Neural cell (in vitro differentiated cells): ENCODE data around the gene MRPS5.

Experiments
- EP300 ChIP-seq: fragments of 450-650 bp; conservative IDR thresholded peaks from 2 replicates; pipeline ENCODE4 v1.6.1; 2014; ENCODE audit warnings: antibody characterized with exemption, mild to moderate bottlenecking, moderate library complexity; ENCODE audit not compliant: poor library complexity, severe bottlenecking
- EZH2 ChIP-seq: fragments of 200-600, 300-800 bp; shearing (Covaris generic), sonication (generic); IDR thresholded peaks from 2 replicates; pipeline ENCODE4 v1.6.1; 2014; ENCODE audit warnings: antibody characterized with exemption, low read length, borderline replicate concordance, mild to moderate bottlenecking; ENCODE audit not compliant: insufficient read depth, poor library complexity, severe bottlenecking
- TAF1 ChIP-seq: IDR thresholded peaks from 2 replicates; pipeline ENCODE4 v1.6.1; 2012; ENCODE audit warnings: low read depth

- no peak for TF ChIP-seq EZH2
- no peak for TF ChIP-seq EP300
- no peak for TF ChIP-seq TAF1
Measured at GRCh38 chr2:95041060-95041823, 80.4 kb downstream of the MRPS5 start.
